HG03469 (cell line): ENCODE results near the gene NPY5R.

ENCODE experiments used
- ATAC-seq: cut with Tn5 transposase; IDR thresholded peaks from one replicate; pipeline ENCODE4 v1.9.1; 2021; ENCODE audit warnings: mild to moderate bottlenecking, moderate library complexity, moderate number of reproducible peaks; ENCODE audit not compliant: unreplicated experiment

The NPY5R gene

DNA sequence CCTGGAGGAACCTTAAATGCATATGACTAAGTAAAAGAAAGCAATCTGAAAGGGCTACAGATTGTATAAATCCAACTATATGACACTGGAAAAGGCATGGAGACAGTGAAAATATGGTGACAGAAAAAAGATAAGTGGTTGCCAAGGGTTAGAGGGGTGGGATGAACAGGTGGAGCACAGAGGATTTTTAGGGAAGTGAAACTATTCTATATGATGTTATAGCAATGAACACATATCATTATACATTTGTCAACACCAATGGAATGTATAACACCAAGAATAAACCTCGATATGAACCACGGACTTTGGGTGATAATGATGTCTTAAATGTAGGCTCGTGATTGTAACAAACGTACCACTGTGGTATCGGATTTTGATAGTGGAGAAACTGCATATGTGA is 40.7 kb downstream of the NPY5R start:
- ATAC-seq = no peak

DNA sequence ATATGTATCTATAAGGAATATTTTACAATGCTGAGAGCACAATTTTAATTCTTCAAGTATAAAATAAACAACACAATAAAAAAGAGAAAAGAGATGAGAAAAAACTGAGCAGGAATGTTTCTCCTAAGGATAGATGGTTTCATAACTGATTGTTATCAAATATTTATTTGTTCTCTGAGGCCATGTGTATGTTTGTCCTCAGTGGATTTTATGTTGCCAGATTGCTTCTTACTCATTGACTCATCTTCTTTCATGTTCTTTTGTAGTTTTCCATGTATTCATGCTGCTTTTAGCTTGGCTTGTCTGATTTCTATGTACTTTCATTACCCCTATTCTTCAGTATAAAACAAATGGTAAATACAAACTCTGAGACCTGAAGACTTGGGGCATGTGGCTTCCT is 41.2 kb downstream of the NPY5R start:
- no peak for ATAC-seq

DNA sequence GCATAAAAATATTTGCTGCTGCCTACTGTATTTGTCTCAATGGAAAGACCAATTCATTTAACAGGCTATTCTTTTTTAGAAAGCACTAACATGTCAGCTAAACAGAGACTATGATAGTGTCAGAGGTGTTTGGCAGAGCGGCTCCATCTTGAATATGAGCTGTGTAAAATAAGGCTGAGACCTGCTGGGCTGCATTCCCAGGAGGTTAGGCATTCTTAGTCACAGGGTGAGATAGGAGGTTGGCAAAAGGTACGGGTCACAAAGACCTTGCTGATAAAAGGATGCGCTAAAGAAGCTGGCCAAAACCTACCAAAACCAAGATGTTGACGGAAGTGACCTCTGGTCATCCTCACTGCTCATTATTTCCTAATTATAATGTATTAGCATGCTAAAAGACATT is 41.8 kb downstream of the NPY5R start:
- ATAC-seq = no peak

DNA sequence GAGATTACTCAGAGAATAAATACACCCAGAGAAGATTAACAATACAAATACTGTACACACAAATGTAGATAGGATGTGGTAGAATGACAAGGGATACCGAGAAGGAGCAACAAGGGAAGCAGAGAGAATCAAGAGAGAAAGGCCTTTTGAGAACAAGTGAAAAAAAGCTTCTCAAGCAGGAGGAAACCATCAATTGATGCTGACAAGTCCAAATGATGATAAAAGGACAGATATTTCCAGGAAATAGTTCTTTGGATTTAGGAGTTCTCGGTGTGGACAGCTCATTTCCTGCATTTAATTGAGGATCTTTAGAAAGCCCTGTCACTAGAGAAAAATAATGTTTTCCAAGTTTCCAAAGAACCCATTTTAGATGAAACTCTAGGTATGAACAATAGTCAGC is 48.1 kb downstream of the NPY5R start:
- no peak for ATAC-seq

DNA sequence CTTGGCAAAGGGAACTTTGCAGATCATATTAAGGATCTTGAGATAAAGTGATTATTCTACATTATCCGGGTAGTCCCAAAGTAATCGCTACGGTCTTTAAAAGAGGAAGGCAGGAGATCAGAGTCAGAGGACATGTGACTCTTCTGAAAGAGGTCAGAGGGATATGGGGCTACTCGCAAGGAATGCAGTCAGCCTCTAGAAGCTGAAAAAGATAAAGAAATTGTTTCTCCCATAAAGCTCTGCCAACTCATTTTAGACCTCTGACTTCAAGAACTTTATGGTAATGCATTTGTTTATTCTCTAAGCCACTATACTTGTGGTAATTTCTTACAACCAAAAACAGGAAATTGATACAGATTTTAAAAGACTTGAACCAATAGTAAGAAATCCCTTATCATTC is 48.6 kb downstream of the NPY5R start:
- no peak for ATAC-seq

DNA sequence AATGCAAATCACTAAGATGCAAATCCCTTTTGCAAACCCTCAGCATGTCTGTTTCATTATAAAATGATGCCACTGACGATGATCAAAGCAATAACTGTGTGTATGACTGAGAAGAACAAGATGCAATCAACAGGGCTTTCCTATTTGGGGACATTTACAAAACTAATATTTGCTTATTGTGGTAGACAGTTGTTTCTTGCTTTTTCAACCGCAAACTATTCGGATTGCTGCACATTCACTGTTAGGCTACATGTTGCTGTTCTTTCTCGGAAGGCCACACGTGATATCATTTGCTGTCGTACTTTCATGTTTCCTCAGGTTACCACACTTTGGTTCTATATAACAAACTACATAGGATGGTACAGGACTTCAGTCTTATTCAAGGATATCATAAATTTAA is 49.8 kb downstream of the NPY5R start:
- no peak for ATAC-seq

DNA sequence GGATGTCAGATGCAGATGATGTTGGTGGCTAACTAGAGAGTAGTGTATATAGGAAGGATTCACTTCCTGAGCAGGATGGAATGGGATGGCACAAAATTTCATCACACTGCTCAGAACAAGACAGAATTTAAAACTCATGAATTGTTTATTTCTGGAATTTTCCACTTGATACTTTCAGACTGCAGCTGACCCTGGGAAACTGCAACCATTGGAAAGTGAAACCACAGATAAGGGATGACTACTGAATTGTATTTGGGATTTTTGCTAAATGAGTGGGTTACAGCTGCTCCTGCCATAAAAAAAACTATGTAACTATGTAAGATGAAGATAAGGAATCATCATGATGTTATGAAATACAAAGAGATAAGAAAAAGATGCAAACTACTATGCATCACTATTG is 51.4 kb downstream of the NPY5R start:
- ATAC-seq = no peak

DNA sequence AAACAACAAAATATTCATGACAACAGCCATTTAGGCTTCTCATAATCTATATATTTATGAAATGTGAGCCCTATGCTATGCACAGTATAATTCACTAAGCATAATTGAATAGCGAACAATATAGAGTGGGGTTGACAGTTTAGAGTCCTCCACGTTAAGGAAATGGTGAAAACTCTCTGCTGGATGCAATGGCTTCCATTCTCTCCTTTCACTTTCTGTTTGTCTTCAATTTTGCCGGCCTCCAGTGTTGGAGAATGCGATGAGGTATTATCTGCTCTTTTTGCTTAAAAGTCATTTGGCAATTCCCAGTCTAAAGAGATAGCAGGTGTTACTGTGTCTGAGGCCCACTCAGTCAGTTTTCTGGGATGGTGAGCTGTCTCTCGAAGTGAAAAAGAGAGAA is 52.1 kb downstream of the NPY5R start:
- ATAC-seq = no peak

DNA sequence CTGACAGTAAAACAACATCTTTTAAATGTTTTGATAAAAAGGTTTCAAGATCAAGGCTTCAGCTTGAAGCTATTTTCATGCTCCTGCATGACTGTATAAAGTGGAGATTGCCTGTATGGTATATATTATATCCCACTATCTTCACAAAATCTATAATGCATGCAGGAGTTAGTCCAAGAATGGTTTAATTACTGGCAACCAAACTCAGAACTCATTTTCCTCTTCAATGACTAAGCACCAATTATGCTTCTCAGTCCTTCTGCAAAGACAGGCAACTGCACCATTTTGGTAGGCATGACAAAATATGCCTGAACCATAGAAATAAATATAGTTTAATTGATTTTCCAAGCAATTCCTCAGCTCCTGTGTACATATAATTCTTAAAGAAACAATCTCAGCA is 54.5 kb downstream of the NPY5R start:
- no peak for ATAC-seq

DNA sequence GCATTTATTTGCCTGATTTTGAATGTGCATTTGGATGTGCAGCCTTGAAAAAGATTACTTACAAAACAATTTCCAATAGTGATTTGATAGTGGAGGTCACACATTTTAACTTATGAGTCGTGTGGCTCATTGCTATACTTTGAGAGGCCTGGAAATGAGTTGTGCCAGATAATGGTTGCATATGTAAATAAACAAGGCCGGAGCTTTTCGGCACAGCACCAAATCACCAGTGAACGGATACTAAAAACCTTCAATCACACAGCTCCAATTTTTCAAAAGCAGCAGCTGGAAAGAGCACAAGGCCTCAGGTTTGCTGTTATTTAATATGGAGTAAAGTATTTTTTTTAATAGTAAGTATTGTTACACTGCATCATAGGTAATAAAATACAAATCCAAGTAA is 57.2 kb downstream of the NPY5R start:
- ATAC-seq = no peak
